NOMO-1 treated with dmso at 0.1 percent for 144 hours (cell line): Measurements from ENCODE around the gene VSTM2L.

Source experiments
- DNase-seq: peaks from one replicate; lab custom pipeline; 2025; ENCODE audit not compliant: unreplicated experiment; lab: John Stamatoyannopoulos, UW

Gene VSTM2L

DNA sequence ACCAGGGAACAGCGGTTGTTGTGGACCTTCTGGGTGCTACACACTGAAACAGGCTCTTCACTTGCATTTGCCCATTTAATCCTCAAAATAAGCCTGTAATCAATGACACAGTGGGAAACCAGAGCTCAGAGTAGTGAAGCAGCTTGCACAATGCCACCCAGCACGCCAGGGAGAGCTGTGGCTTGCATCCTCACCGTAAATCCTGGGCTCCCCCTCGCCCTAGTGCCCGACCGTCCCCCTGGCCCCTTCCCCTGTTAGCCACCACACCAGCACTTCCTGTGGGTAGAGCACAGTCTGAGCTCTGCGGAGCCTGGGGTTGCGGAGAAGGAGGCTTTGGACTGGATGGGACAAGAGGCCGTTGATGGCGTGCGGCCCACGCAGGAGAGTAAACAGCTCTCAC lies 14.5 kb downstream of the VSTM2L start:
- no peak for DNase-seq

DNA sequence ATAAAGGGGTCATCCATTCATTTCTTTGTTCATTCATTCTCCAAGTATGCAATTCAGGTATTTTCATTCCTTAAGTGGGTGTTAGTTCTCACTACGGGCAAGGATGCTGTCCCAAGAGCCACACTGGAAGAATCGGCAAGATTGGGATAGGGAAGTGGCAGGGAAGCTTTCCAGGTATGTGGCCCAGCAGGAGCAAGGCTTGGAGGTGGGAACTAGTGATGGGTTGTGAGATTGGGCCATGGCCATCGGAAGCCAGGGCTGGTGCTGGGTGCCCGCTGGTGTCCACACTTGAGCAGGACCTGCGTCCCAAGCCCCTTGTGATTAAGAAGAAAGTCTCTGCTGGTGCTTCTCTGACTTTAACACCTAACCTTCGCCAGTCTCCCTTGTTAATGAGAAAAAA lies 15.1 kb downstream of the VSTM2L start:
- no peak for DNase-seq

DNA sequence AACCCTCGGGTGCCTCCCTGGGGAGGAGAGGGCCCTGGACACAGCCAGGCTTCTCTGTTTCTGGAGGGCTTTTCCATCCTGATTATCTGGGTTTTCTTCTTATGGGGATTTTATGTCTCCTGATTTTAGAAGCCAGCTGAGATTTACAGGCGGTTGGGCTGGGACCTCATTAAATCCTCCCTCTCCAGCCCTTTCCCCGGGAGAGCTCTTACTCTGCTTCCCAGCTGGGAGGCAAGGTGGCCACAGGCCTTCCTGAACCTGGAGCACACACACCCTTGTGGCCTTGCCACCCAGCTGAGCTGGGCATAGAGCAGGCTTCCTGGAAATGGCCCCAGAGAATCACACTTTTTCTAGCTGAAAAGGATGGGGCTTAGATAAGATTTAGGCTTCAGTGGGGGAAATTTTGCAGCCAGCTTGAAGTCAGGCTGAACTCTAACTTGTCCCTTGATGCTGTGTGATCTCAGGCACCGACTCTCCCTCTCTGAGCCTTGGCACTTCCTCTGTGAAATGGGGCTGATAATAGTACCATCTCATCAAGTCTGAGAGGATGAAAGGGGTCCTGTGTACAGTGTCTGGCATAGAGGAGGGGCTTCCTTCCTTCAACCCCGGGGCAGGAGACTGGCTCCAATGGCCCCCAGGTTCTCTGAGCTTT lies 16.6 kb downstream of the VSTM2L start:
- DNase-seq, result no peak

DNA sequence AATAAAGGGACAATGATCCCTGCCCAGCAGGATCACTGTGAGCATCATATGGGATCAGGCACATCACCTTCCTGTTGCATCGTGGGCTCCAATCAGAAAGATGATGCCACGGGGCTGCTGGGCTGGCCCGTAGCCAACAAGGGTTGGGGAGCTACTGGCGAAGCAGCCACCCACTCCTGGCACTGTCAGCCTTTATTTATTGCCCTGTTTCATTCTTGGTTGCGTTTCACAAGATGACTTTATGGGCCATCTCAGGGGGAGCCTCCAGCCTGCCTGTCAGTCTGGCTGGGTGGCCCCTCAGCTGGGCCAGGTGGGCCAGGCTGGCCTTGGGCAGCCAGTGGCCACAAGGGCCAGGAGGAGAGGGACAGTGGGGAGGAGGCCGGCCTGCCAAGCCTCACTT lies 17.3 kb downstream of the VSTM2L start:
- DNase-seq, result no peak

DNA sequence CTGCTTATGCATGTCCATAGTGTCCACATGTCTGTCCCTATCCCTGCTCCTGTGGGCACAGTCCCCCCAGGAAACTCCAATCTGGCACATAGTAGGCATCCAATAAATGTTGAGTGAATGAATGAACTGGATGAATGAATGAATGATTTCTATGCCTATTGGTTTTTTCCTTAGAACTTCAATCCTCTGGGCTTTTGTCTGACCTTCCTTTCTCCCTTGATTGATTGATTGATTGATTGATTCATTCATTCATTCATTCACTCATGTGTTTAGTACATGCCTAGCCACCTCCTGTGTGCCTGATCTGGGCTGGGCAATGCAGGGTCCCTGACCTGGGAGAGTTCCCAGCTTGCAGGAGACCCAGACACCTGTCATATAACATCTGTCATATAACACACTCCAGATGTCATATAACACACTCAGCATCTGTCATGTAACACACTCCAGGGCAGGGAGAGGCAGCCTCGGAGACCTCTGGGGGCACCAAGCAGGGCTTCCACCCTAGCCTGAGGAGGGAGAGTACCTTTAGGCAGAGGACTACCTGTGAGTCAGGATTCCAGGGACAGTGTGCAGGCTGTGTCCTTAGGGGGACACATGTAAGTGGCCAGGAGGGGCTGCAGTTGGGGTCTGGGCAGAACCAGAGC lies 17.9 kb downstream of the VSTM2L start:
- DNase-seq, result no peak

DNA sequence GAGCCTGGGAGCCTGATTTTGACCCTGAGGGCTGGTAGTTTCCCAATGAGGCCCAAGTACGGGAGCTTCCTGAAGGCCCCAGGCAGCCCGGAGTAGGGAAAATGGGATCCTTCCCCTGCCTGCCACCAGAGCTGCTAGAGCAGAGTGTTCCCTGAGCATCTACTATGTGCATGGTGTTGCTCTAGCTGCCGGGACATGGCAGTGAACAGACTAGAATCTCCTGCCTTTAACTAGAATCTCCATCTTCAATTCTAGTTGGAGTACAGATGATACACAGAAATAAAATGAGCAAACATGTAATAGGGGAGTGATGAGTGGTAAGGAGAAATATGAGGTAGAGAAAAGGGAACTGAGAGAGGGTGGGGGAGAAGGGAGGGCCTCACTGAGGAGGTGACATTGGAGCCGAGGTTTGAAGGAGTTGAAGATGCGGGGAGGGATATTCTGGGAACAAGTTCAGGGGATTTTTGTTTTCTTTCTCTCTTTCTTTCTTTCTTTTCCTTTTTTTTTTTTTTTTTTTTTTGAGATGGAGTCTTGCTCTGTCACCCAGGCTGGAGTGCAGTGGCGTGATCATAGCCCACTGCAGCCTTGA lies 18.5 kb downstream of the VSTM2L start:
- DNase-seq, result no peak

DNA sequence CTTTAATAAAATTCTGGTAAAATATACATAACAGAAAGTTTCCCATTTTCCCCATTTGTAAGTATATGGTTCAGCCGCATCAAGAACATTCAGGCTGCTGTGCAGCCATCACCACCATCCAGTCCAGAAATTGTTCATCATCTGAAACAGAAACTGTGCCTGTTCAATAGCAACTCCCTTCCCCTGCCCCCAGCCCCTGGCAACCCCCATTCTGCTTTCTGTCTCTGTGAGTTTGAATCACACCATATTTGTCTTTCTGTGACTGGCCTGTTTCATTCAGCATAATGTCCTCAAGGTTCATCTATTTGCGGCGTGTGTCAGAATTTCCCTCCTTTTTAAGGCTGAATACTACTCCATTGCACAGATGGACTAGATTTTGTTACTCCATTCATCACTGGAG lies 19.1 kb downstream of the VSTM2L start:
- DNase-seq, result no peak

DNA sequence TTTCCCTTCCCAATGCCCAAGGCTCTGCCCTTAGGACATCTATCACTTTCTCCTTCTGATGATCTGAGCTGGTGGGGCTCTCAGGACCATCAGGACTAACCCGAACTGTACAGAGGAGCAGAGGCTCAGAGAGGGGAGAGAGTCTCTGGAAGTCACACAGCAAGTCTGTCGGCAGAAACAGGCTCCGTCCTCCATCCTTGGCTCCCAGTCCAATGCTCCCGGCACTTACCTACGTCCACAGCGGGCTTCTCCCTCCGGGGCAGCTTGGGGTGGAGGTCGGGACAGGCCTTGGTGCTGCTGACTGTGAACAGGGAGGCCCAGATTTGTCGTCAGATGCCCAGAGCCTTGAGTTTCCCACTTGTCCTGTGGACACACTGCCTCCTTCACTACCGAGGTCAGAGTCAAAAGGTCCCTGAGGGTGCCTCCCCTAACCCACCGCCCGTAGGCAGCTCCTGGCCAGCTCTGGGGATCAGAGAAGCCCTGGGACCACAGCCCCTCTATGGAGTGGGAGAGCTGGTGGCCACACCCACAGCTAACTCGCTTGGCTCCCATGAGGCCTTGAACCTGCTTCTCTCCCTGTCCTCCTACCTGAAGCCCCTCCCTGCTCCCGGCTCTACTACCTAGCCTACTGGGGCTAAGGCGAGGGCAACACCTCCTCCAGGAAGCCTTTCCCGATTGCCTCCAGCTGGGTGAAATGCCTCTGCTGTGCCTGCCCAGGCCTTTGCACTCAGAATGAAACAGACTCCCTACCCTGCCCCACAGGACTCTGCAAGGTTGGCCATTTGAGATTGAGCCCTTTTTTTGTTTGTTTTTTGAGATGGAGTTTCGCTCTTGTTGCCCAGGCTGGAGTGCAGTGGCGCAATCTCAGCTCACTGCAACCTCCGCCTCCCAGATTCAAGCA lies 22.6 kb downstream of the VSTM2L start:
- no peak for DNase-seq

DNA sequence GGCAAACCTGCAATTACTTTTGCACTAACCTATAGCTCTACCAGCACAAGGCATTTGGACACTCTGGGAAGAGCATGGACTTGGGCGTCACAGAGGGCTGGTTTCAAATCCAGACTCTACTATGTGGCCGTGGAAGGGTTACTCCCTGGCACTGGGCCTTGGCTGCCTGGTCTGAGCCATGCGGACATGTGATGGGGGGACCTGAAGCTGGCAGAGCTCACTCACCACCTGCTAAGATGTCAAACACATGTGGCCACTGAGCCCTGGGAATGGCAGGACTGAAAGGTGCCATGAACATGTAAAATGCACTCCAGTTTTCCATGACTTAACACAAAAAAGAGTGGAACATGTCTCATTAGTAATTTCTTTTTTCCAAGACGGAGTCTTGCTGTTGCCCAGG lies 23.7 kb downstream of the VSTM2L start:
- DNase-seq, result no peak

DNA sequence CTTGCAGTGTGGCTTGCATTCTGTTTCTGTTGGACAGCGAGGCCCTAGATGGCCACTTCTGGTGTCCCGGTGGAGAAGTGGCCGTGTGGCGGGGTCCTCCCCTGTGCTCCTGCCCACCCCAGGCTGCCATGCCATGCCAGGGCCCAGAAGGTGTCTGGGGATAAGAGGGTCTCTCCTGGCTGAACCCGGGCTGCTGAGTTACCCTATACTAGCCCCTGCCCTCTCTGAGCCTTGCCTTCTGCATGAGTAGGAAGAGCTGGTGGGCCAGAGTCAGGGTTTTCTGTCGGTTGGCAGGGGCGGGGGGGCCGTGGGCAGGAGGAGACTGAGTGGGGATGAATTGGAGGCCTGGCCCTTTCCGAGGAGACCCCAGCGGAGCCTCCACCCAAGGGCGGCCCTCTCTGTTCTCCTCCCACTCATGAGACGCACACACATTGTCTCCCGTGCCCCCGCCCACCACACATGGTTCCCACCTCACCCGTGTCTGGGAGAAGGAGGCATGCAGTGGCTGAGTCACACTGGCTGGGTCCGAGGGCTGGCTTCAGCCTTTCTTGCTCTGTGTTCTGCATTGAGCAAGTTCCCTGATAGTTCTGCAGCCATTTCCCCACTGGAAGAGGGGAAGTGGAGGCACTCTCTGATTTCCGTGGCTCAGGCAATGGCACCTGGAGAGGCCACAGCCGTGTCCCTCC lies 24.6 kb downstream of the VSTM2L start:
- no peak for DNase-seq

DNA sequence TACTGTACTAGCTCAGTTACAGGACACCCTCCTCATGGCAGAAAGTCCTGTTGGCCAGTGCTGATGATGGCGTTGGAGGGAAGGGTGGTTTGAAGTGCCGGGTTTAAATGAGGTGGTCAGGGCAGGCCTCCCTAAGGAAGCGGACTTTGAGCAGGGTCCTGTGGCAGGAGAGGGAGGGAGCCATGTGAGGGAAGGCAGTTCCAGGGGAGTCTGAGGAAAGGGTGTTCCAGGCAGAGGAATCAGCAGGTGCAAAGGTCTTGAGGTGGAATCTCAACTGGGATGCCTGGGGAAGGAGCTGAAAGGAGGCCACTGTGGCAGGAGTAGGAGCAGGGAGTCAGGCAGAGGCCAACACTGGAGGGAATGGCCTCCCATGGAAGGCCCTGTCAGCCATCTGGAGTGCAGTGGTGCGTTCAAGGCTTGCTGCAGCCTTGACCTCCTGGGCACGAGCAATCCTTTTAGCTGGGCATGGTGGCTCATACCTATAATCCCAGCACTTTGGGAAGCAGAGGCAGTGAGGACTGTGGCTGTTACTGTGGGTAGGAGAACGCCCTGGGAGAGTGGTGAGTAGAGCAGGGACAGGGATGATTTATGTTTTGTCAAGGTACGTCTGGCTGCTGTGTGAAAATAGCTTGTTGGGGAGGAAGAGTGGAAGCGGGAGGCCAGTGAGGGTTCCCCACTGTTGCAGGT lies 26.2 kb downstream of the VSTM2L start:
- DNase-seq, result no peak

DNA sequence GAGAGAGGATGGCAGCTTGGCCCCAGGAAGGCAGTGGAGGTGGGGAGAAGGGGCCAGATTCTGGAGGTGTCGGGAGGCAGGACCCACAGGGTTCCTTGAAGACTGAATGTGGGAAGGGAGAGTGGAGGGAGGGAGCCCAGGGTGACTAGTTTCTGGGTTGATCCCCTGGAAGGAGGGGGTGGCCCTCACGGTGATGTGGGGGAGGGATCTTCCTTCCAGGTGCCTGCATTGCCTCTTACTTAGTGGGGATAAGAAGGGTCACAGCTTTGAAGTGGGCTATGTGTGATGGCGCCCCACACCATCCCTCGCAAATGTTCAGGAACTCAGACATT lies 26.7 kb downstream of the VSTM2L start:
- DNase-seq, result no peak

DNA sequence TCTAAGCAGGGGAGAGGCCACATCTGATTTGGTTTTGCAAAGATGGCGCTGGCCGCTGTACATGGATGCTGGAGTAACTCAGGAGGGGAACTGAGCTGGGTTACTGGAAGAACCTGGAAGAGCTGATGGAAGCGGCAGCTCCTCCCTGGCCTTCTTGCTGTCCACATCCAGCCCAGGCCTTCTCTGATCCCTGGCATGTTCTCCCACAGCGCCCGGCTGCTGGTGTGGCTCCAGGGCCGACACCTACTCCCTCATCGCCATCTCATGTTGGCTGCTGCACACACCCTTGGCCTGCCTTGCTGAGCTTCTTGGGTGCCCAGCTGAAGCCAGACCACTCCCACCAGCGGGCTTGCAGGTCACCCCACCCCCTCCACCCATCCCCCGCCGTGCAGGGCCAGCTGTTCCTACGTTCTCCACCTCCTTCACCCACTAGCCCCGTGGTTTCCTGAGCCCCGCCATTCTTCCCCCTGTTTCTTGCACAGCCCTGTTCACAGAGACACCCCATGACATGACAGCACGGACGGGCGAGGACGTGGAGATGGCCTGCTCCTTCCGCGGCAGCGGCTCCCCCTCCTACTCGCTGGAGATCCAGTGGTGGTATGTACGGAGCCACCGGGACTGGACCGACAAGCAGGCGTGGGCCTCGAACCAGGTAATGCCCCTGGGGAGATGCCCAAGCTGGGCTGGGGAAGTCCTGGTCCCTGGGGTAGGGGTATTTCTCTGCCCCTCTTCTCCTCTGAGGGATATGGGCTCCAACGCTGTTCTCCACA lies 28.4 kb downstream of the VSTM2L start:
- DNase-seq, result no peak

DNA sequence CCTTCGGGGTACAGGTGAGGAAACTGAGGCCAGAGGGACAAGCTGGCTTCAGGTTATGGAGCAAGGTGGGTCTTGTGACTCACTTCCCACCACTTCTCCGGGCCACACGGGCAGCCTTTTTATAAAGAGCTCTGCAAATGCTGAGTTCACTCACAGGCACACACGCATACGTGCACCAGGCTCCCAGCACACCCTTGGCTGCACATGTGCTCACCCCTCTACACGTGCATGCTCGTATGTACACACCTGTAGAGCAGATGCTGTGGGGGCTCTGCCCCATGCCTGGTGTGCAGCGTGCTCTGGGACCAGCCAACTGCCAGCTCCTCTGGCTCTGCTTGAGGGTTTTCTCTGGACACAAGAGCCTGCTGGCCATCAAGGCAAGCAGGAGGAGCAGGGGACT lies 29.1 kb downstream of the VSTM2L start:
- no peak for DNase-seq

DNA sequence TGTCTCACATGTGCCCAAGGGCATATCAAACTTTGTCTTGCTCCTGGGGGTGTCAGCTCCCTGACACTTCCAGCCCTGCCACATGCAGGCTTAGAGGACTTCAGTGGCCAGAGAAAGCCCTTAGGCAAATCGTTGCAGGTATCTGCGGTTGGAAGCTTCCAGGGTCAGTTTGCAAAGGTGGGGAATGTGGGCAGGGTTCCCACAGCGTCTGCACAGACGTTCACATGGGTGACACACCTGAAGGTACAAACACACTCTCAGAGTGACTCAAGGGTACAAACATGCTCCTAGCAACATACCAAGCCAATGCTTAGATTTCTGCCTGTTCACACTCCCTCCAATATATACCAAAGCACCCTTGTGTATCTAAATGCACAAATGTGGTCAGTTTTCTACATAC lies 30.0 kb downstream of the VSTM2L start:
- DNase-seq, result no peak

DNA sequence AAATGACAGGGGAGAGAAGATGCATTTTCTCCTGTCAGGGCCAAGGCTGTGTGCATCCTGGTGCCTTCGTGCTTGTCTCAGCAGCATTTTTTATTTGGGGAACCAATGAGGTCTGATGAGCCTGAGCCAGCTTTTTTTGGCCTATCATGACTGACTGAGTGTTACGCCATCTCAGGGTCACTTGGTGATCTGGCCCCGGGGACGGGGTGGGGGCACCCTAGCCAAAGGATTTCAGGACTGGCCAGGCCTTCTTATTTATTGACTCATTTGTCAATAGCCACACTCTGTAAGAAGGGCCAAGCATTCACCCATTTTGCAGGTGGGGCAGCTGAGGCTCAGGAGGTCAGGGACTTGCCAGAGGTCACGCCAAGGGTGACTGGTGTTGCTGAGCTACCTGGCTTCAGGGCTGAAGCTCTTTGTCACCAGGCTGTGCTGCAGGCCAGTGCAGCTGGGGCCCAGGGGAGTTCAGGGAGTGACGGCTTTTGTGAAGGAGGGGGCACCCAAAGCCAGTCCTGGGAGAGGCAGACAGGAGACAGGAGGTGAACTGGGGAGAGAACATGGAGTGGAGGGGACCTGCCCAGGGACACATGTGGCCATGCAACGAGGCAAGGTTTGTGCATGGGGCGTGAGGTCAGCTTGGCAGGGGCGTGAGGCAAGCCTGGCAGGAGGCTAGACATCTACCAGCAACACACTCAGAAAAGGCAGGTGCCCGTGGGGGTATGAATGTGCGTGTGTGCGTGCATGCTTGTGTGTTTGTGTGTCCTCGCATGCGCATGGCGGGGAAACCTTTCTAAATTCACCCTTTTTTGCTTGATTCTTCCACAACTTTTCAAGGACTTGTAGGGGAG lies 31.1 kb downstream of the VSTM2L start:
- no peak for DNase-seq

DNA sequence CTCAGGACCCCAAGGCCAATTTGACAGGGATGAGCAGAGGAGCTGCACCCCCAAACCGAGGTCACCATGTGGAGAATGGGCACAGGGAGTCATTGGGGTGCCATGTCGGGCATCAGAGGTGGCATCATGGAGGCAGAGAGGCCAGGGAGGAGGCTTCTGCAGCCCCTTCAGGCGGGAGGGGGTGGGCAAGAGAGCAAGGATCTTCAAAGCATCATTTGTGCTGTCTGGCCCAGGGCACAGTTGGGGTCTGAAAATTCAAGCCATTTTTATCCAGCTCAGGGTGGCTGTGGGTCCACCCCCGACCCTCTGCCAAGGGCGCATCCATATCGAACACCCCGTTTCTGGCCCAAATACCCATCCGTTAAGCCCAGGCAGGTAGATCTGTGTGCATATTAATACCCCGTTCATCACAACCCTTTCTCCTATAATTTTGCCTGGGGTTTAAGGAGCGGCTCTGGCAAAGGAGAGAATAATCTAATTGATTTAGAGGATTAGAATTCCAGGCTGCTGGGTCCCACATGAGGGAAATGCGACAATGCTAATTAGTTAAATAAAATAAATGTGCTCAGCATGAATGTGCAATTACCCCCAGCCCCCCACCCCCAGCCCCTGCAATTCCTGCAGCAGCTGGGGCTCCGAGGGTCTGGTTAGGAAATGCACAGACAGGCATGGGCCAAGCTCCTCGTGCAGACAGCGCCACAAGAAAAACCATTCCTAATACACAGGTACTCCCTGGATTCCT lies 31.9 kb downstream of the VSTM2L start:
- no peak for DNase-seq

DNA sequence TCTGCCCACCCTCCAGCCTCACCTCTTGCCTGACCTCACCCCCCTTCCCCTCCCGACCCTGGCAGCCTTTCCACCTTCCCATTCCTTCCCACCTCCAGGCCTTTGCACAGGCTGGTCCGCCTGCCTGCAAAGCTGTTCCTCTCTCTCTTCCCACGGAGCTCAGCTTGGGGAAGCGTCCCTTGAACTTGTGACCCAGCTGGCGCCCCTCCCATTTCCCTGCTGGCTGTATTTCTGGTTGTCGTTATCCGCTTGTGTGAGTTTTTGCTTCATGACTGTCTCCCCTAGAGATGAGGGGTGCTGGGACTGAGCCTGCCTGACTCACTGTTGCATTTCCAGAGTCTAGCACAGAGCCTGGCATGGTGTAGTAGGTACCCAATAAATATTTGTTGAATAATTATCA lies 32.5 kb downstream of the VSTM2L start:
- no peak for DNase-seq
